ENCODE data around the gene MVB12B. TPM values are rescaled to one million over a fixed set of nuclear protein-coding genes. Genes with fewer than 3 reads are reported as not detected.

Gene MVB12B
- total RNA-seq, 1 donor, result 5.4 TPM

DNA sequence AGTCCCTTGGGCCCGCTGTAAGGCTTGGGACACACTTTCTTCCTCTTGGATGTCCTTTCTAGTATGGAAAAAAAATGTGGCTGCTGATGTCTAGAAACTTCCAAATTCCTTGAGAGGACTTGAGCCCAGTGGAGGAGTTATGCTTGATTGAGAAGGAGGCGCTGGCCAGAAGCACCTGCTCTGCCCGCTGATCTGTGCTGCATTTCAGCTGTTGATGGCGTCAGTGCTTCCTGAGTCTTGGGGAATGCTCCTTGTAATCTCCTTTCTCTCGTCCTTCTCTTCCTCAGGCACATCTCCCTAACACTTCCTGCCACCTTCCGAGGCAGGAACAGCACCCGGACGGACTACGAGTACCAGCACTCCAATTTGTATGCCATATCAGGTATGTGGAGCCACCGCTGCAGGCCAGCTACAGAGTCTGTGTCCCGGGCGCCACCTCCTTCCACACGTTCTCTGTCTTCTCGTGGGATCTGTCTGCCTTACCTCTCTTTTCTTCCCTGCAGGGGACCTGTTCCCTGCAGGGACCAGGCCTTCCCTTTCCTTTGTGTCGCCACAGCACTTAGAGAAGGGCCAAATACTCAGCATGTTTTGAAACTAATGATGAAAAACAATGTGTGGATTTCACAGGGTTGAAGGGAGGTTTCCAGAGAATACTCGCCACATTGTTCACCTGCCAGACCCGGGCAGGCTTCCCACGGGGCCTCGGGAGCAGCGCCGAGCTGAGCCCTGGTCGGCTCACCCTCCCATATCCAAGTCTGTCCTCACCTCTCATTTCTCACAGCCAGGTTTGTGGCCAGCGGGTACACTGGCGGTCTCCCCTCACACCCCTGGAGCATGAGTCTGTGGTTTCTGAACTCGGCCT is 95.2 kb downstream of the MVB12B start:
- H3K27me3 ChIP-seq (ENCODE audit: insufficient read depth, low read length), result no peaks in the 10 kb centered on the region
- H3K4me1 ChIP-seq (ENCODE audit: insufficient read depth, low read length), result peaks cover 9% of the 10 kb centered on the region
- no peaks in the 10 kb centered on the region for H3K79me2 ChIP-seq (ENCODE audit: insufficient read depth, low read length)
- no peak overlapping the region for H2AFZ ChIP-seq (ENCODE audit: low read length)
- H3K4me3 ChIP-seq (ENCODE audit: insufficient read depth, low read length), result no peak overlapping the region
- H3K27ac ChIP-seq (ENCODE audit: low read depth, low read length), result no peak overlapping the region
- TF ChIP-seq, protein P1, sequence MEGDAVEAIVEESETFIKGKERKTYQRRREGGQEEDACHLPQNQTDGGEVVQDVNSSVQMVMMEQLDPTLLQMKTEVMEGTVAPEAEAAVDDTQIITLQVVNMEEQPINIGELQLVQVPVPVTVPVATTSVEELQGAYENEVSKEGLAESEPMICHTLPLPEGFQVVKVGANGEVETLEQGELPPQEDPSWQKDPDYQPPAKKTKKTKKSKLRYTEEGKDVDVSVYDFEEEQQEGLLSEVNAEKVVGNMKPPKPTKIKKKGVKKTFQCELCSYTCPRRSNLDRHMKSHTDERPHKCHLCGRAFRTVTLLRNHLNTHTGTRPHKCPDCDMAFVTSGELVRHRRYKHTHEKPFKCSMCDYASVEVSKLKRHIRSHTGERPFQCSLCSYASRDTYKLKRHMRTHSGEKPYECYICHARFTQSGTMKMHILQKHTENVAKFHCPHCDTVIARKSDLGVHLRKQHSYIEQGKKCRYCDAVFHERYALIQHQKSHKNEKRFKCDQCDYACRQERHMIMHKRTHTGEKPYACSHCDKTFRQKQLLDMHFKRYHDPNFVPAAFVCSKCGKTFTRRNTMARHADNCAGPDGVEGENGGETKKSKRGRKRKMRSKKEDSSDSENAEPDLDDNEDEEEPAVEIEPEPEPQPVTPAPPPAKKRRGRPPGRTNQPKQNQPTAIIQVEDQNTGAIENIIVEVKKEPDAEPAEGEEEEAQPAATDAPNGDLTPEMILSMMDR (IDR thresholded peaks at IDR 0.05; ENCODE audit: extremely low read depth, low read depth, low read length), result no peak
- no peak for DNase-seq (ENCODE audit: insufficient read length, low spot score, missing footprints)
- peaks cover 5% of the 10 kb centered on the region for H3K36me3 ChIP-seq (ENCODE audit: insufficient read depth, low read length)
- H3K9me3 ChIP-seq (ENCODE audit: low read depth, low read length), result no peaks in the 10 kb centered on the region
- H4K20me1 ChIP-seq (ENCODE audit: insufficient read depth, low read length), result peaks cover 3% of the 10 kb centered on the region
- no peak overlapping the region for H3K4me2 ChIP-seq (ENCODE audit: insufficient read depth, low read length)

DNA sequence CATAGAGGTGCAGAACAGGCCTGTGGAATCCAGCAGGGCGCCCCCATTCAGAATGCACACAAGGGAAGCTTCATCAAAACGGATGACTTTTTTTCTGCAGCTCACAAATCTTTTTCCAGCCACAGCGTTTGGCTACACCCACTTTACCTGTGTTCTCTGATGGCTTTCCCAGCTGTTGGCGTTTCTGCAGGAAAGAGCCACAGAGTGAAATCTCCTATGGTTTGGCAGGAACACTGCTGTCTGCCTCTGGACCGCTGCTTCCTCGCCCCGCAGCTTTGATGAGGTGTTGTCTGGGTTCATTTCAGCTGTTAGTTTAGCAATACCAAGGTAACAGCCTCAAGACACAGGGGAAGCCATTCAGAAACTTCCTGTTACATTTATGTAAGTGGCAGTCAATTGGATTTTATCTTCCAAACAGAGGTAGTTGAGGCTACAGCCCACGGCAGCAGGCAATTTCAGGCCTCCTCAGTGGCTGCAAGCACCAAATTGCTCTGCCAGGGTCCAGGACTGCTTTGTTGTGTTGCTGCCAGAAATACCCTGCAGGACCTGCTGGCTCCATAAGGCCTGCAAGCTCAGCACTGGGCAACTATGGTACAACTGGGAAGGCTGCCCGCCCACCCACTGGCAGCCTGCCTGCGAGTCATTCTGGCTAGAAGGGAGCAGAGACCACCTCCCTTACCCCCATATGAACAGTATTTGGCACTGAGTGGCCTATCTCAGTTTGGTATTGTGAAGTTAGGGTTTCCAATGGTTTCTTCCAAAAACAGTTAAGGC is 96.7 kb downstream of the MVB12B start:
- Histone ChIP-seq H3K4me3 (ENCODE audit: insufficient read depth, low read length) (no peak overlapping the region), H3K79me2 (ENCODE audit: insufficient read depth, low read length) (no peaks in the 10 kb centered on the region), H3K4me1 (ENCODE audit: insufficient read depth, low read length) (peaks cover 9% of the 10 kb centered on the region), H3K36me3 (ENCODE audit: insufficient read depth, low read length) (peaks cover 5% of the 10 kb centered on the region), H2AFZ (ENCODE audit: low read length) (no peak overlapping the region), H3K9me3 (ENCODE audit: low read depth, low read length) (no peaks in the 10 kb centered on the region), H3K27ac (ENCODE audit: low read depth, low read length) (no peak overlapping the region), H3K4me2 (ENCODE audit: insufficient read depth, low read length) (no peak overlapping the region), H3K27me3 (ENCODE audit: insufficient read depth, low read length) (no peaks in the 10 kb centered on the region), H4K20me1 (ENCODE audit: insufficient read depth, low read length) (peaks cover 3% of the 10 kb centered on the region)
- DNase-seq (ENCODE audit: insufficient read length, low spot score, missing footprints), result no peak
- TF ChIP-seq, protein P1 (IDR thresholded peaks at IDR 0.05; ENCODE audit: extremely low read depth, low read depth, low read length), result no peak

DNA sequence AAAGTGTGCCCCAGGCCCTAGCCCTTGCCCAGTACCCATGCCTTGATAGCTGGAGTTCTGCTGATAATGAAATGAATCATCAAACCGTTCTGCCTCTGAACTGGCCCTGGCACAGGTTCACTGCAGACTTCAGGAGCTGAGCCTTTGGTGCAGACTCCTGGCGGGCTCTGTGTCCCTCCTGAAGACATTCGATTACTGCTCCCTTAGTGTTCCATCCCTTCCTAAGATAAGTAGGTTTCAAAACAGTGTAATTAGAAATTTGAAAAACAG is 97.2 kb downstream of the MVB12B start:
- no peak overlapping the region for H3K4me3 ChIP-seq (ENCODE audit: insufficient read depth, low read length)
- peaks cover 3% of the 10 kb centered on the region for H4K20me1 ChIP-seq (ENCODE audit: insufficient read depth, low read length)

More for the DNA sequence above, 97.2 kb downstream of the MVB12B start:
- Histone ChIP-seq H3K4me2 (ENCODE audit: insufficient read depth, low read length) (no peak overlapping the region), H2AFZ (ENCODE audit: low read length) (no peak overlapping the region), H3K9me3 (ENCODE audit: low read depth, low read length) (no peaks in the 10 kb centered on the region), H3K27me3 (ENCODE audit: insufficient read depth, low read length) (no peaks in the 10 kb centered on the region), H3K4me1 (ENCODE audit: insufficient read depth, low read length) (peaks cover 9% of the 10 kb centered on the region), H3K36me3 (ENCODE audit: insufficient read depth, low read length) (peaks cover 5% of the 10 kb centered on the region), H3K27ac (ENCODE audit: low read depth, low read length) (no peak overlapping the region), H3K79me2 (ENCODE audit: insufficient read depth, low read length) (no peaks in the 10 kb centered on the region)
- TF ChIP-seq, protein P1 (IDR thresholded peaks at IDR 0.05; ENCODE audit: extremely low read depth, low read depth, low read length), result no peak
- no peak for DNase-seq (ENCODE audit: insufficient read length, low spot score, missing footprints)
